HepG2 (cell line): ENCODE data around the gene MPV17L2. TPM values are rescaled to one million over a fixed set of nuclear protein-coding genes. Genes with fewer than 3 reads are reported as not detected.

Source experiments
- CEBPB ChIP-seq: IDR thresholded peaks from 2 replicates; pipeline ENCODE4 v1.6.1; 2011; ENCODE audit warnings: low read depth, low read length, improper control_type of control experiment, borderline replicate concordance
- DMAP1 ChIP-seq: IDR thresholded peaks from 2 replicates; pipeline ENCODE4 v1.6.1; 2016
- ELF3 ChIP-seq: IDR thresholded peaks from 2 replicates; pipeline ENCODE4 v1.6.1; 2016; ENCODE audit warnings: missing genetic modification reagents, missing compliant biosample characterization
- FLYWCH1 ChIP-seq: sonication (generic); formaldehyde crosslinking; IDR thresholded peaks from 2 replicates; pipeline ENCODE4 v1.8.1; 2023; ENCODE audit warnings: mild to moderate bottlenecking, missing genetic modification reagents
- FOXJ3 ChIP-seq: sonication (generic); formaldehyde crosslinking; IDR thresholded peaks from 2 replicates; pipeline ENCODE4 v1.4.0; 2020; ENCODE audit warnings: missing genetic modification reagents, mild to moderate bottlenecking, borderline replicate concordance
- HDAC1 ChIP-seq: sonication (generic); formaldehyde crosslinking; IDR thresholded peaks from 2 replicates; pipeline ENCODE4 v1.5.1; 2020; ENCODE audit warnings: mild to moderate bottlenecking, missing genetic modification reagents
- HES4 ChIP-seq: sonication (generic); formaldehyde crosslinking; IDR thresholded peaks from 2 replicates; pipeline ENCODE4 v1.9.0; 2021; ENCODE audit warnings: mild to moderate bottlenecking, missing genetic modification reagents, borderline replicate concordance
- HNRNPLL ChIP-seq: fragments of 200-400 bp; formaldehyde crosslinking; IDR thresholded peaks from 2 replicates; pipeline ENCODE4 v1.6.1; 2017; ENCODE audit warnings: mild to moderate bottlenecking, low read depth, low read length; ENCODE audit not compliant: poor library complexity, severe bottlenecking
- ISX ChIP-seq: sonication (generic); formaldehyde crosslinking; conservative IDR thresholded peaks from 2 replicates; pipeline ENCODE4 v1.5.0; 2020; ENCODE audit warnings: missing genetic modification reagents
- MIER3 ChIP-seq: IDR thresholded peaks from 2 replicates; pipeline ENCODE4 v1.6.1; 2016; ENCODE audit warnings: missing compliant biosample characterization, borderline replicate concordance
- NR2C2 ChIP-seq: sonication (generic); formaldehyde crosslinking; IDR thresholded peaks from 2 replicates; pipeline ENCODE4 v1.4.0; 2020; ENCODE audit warnings: missing genetic modification reagents, mild to moderate bottlenecking, moderate library complexity, borderline replicate concordance
- NR2F1 ChIP-seq, 2 experiments: fragments of 450-650 bp in 1 of 2; formaldehyde crosslinking in 1 of 2; IDR thresholded peaks; 2 replicates each; pipeline versions ENCODE4 v1.5.0 to v1.6.1; 2016 to 2020; ENCODE audit warnings: mild to moderate bottlenecking in 1 of 2, missing compliant biosample characterization in 1 of 2, missing genetic modification reagents in 1 of 2, moderate library complexity in 1 of 2
- POLR2G ChIP-seq: fragments of 200-400 bp; formaldehyde crosslinking; IDR thresholded peaks from 2 replicates; pipeline ENCODE4 v1.6.1; 2018; ENCODE audit warnings: mild to moderate bottlenecking, low read depth, low read length, moderate library complexity
- REST ChIP-seq, 2 experiments: IDR thresholded peaks; 2 replicates each; pipeline ENCODE4 v1.6.1; 2011 to 2012; ENCODE audit warnings: low read length in 2 of 2, borderline replicate concordance in 1 of 2, low read depth in 1 of 2, mild to moderate bottlenecking in 1 of 2, moderate library complexity in 1 of 2
- SP4 ChIP-seq: sonication (generic); formaldehyde crosslinking; IDR thresholded peaks from 2 replicates; pipeline ENCODE4 v1.8.1; 2023; ENCODE audit warnings: mild to moderate bottlenecking, missing genetic modification reagents
- U2AF1 ChIP-seq: fragments of 200-400 bp; formaldehyde crosslinking; optimal IDR thresholded peaks from 2 replicates; pipeline ENCODE3; 2017; ENCODE audit warnings: mild to moderate bottlenecking, low read depth, low read length
- ZKSCAN5 ChIP-seq: sonication (generic); formaldehyde crosslinking; IDR thresholded peaks from 2 replicates; pipeline ENCODE4 v1.5.1; 2020; ENCODE audit warnings: mild to moderate bottlenecking, missing genetic modification reagents
- ZNF24 ChIP-seq: fragments of 450-650 bp; IDR thresholded peaks from 2 replicates; pipeline ENCODE4 v1.6.1; 2017; ENCODE audit warnings: antibody characterized with exemption, mild to moderate bottlenecking
- ZNF768 ChIP-seq: sonication (generic); formaldehyde crosslinking; IDR thresholded peaks from 2 replicates; pipeline ENCODE4 v1.4.0; 2020; ENCODE audit warnings: missing genetic modification reagents
- ZNF883 ChIP-seq: sonication (generic); formaldehyde crosslinking; IDR thresholded peaks from 2 replicates; pipeline ENCODE4 v1.5.1; 2020; ENCODE audit warnings: mild to moderate bottlenecking, missing genetic modification reagents; ENCODE audit errors: not compliant biosample characterization
- polyA plus RNA-seq, 8 experiments: library from polyadenylated mRNA; depleted of rRNA in 3 of 8; stranded (reverse) in 7 of 8; unstranded in 1 of 8; fragments of >200 nt; fragmentation: Illumina TruSeq in 4 of 8; extraction: Trizol in 4 of 8; gene quantifications; 2 replicates each; pipeline versions ENCODE4 v1.2.1 to v1.2.3, GENCODE V29; 2011 to 2016; ENCODE audit warnings: low read depth in 4 of 8, missing spikeins in 1 of 8, mixed read lengths in 1 of 8; ENCODE audit not compliant: insufficient read depth in 1 of 8
- total RNA-seq, 5 experiments: library from RNA; depleted of rRNA; stranded (reverse); fragments of >200 nt; fragmentation: Illumina TruSeq; extraction: Trizol; gene quantifications; 2 replicates each; pipeline ENCODE4 v1.2.3, GENCODE V29; 2016; ENCODE audit warnings: low read depth in 1 of 5
- TF ChIP-seq, protein P1 (sequence below): IDR thresholded peaks from 2 replicates; pipeline ENCODE4 v1.6.1; 2012; ENCODE audit warnings: low read length, improper control_type of control experiment
- TF ChIP-seq, protein P2 (sequence below): IDR thresholded peaks from 2 replicates; pipeline ENCODE4 v1.6.1; 2016; ENCODE audit warnings: missing genetic modification reagents, missing compliant biosample characterization

Gene MPV17L2
- total and polyA plus RNA-seq, 2 of the 13 experiments (the other 11 are each of a cell fraction or from before 2014, with no cell fraction given), result 13.6 to 16.7 TPM

GRCh38 chr19:18150776-18151624, 42.0 kb upstream of the MPV17L2 start (continued):
- TF ChIP-seq, protein P1, sequence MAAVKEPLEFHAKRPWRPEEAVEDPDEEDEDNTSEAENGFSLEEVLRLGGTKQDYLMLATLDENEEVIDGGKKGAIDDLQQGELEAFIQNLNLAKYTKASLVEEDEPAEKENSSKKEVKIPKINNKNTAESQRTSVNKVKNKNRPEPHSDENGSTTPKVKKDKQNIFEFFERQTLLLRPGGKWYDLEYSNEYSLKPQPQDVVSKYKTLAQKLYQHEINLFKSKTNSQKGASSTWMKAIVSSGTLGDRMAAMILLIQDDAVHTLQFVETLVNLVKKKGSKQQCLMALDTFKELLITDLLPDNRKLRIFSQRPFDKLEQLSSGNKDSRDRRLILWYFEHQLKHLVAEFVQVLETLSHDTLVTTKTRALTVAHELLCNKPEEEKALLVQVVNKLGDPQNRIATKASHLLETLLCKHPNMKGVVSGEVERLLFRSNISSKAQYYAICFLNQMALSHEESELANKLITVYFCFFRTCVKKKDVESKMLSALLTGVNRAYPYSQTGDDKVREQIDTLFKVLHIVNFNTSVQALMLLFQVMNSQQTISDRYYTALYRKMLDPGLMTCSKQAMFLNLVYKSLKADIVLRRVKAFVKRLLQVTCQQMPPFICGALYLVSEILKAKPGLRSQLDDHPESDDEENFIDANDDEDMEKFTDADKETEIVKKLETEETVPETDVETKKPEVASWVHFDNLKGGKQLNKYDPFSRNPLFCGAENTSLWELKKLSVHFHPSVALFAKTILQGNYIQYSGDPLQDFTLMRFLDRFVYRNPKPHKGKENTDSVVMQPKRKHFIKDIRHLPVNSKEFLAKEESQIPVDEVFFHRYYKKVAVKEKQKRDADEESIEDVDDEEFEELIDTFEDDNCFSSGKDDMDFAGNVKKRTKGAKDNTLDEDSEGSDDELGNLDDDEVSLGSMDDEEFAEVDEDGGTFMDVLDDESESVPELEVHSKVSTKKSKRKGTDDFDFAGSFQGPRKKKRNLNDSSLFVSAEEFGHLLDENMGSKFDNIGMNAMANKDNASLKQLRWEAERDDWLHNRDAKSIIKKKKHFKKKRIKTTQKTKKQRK, result no peak
- no peak for TF ChIP-seq DMAP1
- 0 out of 2 replicates have a peak, but pooled peaks have one; percentile 26 for TF ChIP-seq FLYWCH1 (CRISPR knock-in tag)
- TF ChIP-seq ZNF883, result no peak
- TF ChIP-seq HNRNPLL, result no peak
- TF ChIP-seq HDAC1 (CRISPR knock-in tag), result no peak
- no peak for TF ChIP-seq ISX (CRISPR knock-in tag)
- no peak for TF ChIP-seq NR2F1 (CRISPR knock-in tag; IDR thresholded peaks at IDR 0.05)
- no peak for TF ChIP-seq NR2C2 (CRISPR knock-in tag)
- TF ChIP-seq CEBPB, result no peak
- no peak for TF ChIP-seq ZNF24
- no peak for TF ChIP-seq MIER3 (CRISPR knock-in tag)
- TF ChIP-seq ZKSCAN5 (CRISPR knock-in tag), result no peak
- peak; percentile 81; the same call in 1 of the 2 replicates for TF ChIP-seq ZNF768 (CRISPR knock-in tag)
- 0 out of 2 replicates have a peak, but pooled peaks have one; percentile 28 for TF ChIP-seq HES4
- no peak for TF ChIP-seq FOXJ3 (CRISPR knock-in tag)
- no peak for TF ChIP-seq REST (IDR thresholded peaks at IDR 0.05; ENCODE audit: borderline replicate concordance in 1 of 2, low read depth in 1 of 2, low read length in 2 of 2)
- 0 out of 2 replicates have a peak, but pooled peaks have one; percentile 2 for TF ChIP-seq POLR2G
- no peak for TF ChIP-seq ELF3
- TF ChIP-seq, protein P2, sequence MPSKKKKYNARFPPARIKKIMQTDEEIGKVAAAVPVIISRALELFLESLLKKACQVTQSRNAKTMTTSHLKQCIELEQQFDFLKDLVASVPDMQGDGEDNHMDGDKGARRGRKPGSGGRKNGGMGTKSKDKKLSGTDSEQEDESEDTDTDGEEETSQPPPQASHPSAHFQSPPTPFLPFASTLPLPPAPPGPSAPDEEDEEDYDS (CRISPR knock-in tag), result no peak
- TF ChIP-seq U2AF1, result no peak
- TF ChIP-seq SP4, result peak; percentile 61; the same call in 1 of the 2 replicates
